Measurements from ENCODE around the gene RNF213. TPM values are rescaled to one million over a fixed set of nuclear protein-coding genes. Genes with fewer than 3 reads are reported as not detected.

Gene RNF213
- total RNA-seq, 1 experiment from 2014 or later = 44.5 TPM

DNA sequence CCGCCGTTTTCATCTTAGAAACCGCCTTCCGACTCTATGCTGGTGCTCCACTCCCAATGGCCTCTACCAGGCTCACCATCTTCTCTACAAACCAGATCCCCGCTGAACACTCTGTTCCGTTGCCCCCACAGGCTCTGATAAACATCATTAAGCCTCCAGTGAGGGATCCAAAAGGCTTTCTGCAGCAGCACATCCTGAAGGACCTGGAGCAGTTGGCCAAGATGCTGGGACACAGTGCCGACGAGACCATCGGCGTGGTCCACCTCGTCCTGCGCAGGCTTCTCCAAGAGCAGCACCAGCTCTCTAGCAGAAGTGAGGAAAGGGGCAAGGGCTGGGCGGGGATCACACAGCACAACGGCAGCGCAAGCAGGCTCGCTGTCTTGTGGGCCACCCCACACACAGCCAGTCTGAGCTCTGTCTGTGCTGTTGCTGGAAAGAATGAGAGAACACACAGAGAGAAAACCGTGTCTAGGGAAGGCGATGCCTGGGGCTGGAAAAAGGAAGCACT, 120.8 kb downstream of the RNF213 start:
- no TSS peak for BruUV-seq (replicated peaks)
- ChIA-PET CTCF (no interaction called here), RAD21 (ENCODE audit: low non-redundant PET in 1 of 2, low total read pairs in 2 of 2, uncharacterized antibody in 2 of 2, unreplicated experiment in 2 of 2) (no interaction called here), POLR2A (interaction anchor here (0.6 kb wide), 1 partner anchor 150 kb away, joined by 4 read pairs; no protein-coding TSS in a partner anchor)
- H3K9me2 ChIP-seq (ENCODE audit: insufficient read depth) = no peaks in the 10 kb centered on the region
- H3K27ac ChIP-seq (ENCODE audit: low read depth, low read length) = no peak overlapping the region
- no peak overlapping the region for H2AFZ ChIP-seq (ENCODE audit: low read depth, low read length, poor library complexity, severe bottlenecking)
- no peaks in the 10 kb centered on the region for H3K9me3 ChIP-seq (ENCODE audit: control insufficient read depth in 1 of 2, insufficient read depth in 1 of 2, low read depth in 1 of 2, low read length in 2 of 2)
- DNase-seq (ENCODE audit: low read depth, low spot score) (no peak), ATAC-seq (no peak)
- H4K20me1 ChIP-seq (ENCODE audit: insufficient read depth) = no peaks in the 10 kb centered on the region
- no peak for TF ChIP-seq EZH2 (IDR thresholded peaks at IDR 0.05)
- TF ChIP-seq ELF1 (IDR thresholded peaks at IDR 0.05; ENCODE audit: borderline replicate concordance, low read depth) = no peak
- TF ChIP-seq, protein P1, sequence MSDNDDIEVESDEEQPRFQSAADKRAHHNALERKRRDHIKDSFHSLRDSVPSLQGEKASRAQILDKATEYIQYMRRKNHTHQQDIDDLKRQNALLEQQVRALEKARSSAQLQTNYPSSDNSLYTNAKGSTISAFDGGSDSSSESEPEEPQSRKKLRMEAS (IDR thresholded peaks at IDR 0.05) = no peak
- no peak for TF ChIP-seq JUND (IDR thresholded peaks at IDR 0.05)
- no peak for TF ChIP-seq CEBPB (IDR thresholded peaks at IDR 0.05; ENCODE audit: low read depth)
- TF ChIP-seq EGR1 (IDR thresholded peaks at IDR 0.05; ENCODE audit: low read depth) = no peak
- no peak for TF ChIP-seq SIN3A (IDR thresholded peaks at IDR 0.05; ENCODE audit: low read depth)
- TF ChIP-seq REST (IDR thresholded peaks at IDR 0.05; ENCODE audit: low read depth) = no peak
- TF ChIP-seq YY1 (IDR thresholded peaks at IDR 0.05; ENCODE audit: extremely low read depth, insufficient replicate concordance, low read depth, low read length) = no peak
- TF ChIP-seq POLR2AphosphoS5 (IDR thresholded peaks at IDR 0.05; ENCODE audit: low read depth, low read length) = no peak
- no peak for TF ChIP-seq ZFX (IDR thresholded peaks at IDR 0.05)
- TF ChIP-seq CBX3 (IDR thresholded peaks at IDR 0.05; ENCODE audit: low read depth) = no peak
- H3K79me2 ChIP-seq (ENCODE audit: insufficient read depth, low read length) = no peaks in the 10 kb centered on the region
- no peak overlapping the region for H3K9ac ChIP-seq (ENCODE audit: low read length)
- intact Hi-C loops (cut with micrococcal nuclease) = no loop called here
- no peak overlapping the region for H3K4me2 ChIP-seq (ENCODE audit: low read length)
- no peaks in the 10 kb centered on the region for H3K27me3 ChIP-seq (ENCODE audit: insufficient read depth, low read length)
- no peak overlapping the region for H3K4me3 ChIP-seq (replicated peaks in 1 of 2; ENCODE audit: low read depth in 1 of 2, low read length in 2 of 2)
- H3K36me3 ChIP-seq (ENCODE audit: control insufficient read depth in 1 of 2, insufficient read depth in 2 of 2, low read length in 2 of 2) = peaks cover 7 to 26% of the 10 kb centered on the region in 2 experiments; a peak in 3 of 4 replicates
- no peaks in the 10 kb centered on the region for H3K4me1 ChIP-seq (ENCODE audit: control insufficient read depth in 1 of 2, insufficient read depth in 2 of 2, low read length in 2 of 2)
